OCI-LY3 (cell line): Measurements from ENCODE around the gene TESK2.

Source experiments
- H2AFZ ChIP-seq: fragments of 200-600, 300-600 bp; shearing (Covaris generic); 2 replicates; pipeline ENCODE4 v1.6.0; 2014; ENCODE audit warnings: antibody characterized with exemption, low read depth, low read length
- H3K27ac ChIP-seq: fragments of 200-600, 300-600 bp; sonication (generic); 2 replicates; pipeline ENCODE4 v1.5.1; 2014; ENCODE audit warnings: mild to moderate bottlenecking, low read length, moderate library complexity, mixed read lengths
- H3K27me3 ChIP-seq: fragments of 200-600, 300-600 bp; sonication (generic); 2 replicates; pipeline ENCODE4 v1.6.1; 2014; ENCODE audit warnings: low read depth, low read length, mixed read lengths
- H3K36me3 ChIP-seq: fragments of 200-600, 300-600 bp; sonication (generic); replicated peaks from 2 replicates; pipeline ENCODE3; 2014; ENCODE audit warnings: low read depth, low read length, mixed read lengths
- H3K4me1 ChIP-seq: fragments of 300-600, 200-600 bp; sonication (generic); 2 replicates; pipeline ENCODE4 v1.6.1; 2014; ENCODE audit warnings: low read length, mixed read lengths
- H3K4me2 ChIP-seq: fragments of 200-600, 300-600 bp; sonication (generic); 2 replicates; pipeline ENCODE4 v1.6.1; 2014; ENCODE audit warnings: low read length, mixed read lengths
- H3K4me3 ChIP-seq: fragments of 300-600, 200-600 bp; sonication (generic); 2 replicates; pipeline ENCODE4 v1.5.1; 2014; ENCODE audit warnings: antibody characterized with exemption, mild to moderate bottlenecking, low read length, moderate library complexity
- H3K79me2 ChIP-seq: fragments of 300-600, 200-600 bp; shearing (Covaris generic); 2 replicates; pipeline ENCODE4 v1.6.1; 2014; ENCODE audit warnings: mild to moderate bottlenecking, low read length, mixed read lengths
- H3K9ac ChIP-seq: fragments of 300-600, 200-600 bp; shearing (Covaris generic); 2 replicates; pipeline ENCODE4 v1.6.0; 2014; ENCODE audit warnings: mild to moderate bottlenecking, low read length, moderate library complexity
- H3K9me3 ChIP-seq: fragments of 200-600, 300-600 bp; shearing (Covaris generic); 2 replicates; pipeline ENCODE4 v1.6.1; 2014; ENCODE audit warnings: low read length, mixed read lengths; ENCODE audit not compliant: insufficient read depth
- H4K20me1 ChIP-seq: fragments of 200-600, 300-600 bp; sonication (generic); 2 replicates; pipeline ENCODE4 v1.6.1; 2016; ENCODE audit warnings: low read length, mixed read lengths; ENCODE audit not compliant: insufficient read depth
- CTCF ChIP-seq: fragments of 200-600, 300-600 bp; sonication (generic); IDR thresholded peaks from 2 replicates; pipeline ENCODE4 v1.5.1; 2014; ENCODE audit warnings: antibody characterized with exemption, low read length, low read depth
- EZH2phosphoT487 ChIP-seq: fragments of 200-600 bp; shearing (Covaris generic); IDR thresholded peaks from 2 replicates; pipeline ENCODE4 v1.6.1; 2018; ENCODE audit warnings: antibody characterized with exemption, mixed run types, low read depth

TESK2 gene

GRCh38 chr1:45510972-45511527 is 20.1 kb upstream of the TESK2 start:
- Histone ChIP-seq H3K36me3 (peaks cover 27% of the 10 kb centered on the region), H3K4me1 (no peaks in the 10 kb centered on the region), H3K27ac (no peak overlapping the region), H3K4me2 (no peak overlapping the region), H2AFZ (no peak overlapping the region), H4K20me1 (no peaks in the 10 kb centered on the region), H3K27me3 (no peaks in the 10 kb centered on the region), H3K9ac (no peak overlapping the region), H3K4me3 (no peak overlapping the region), H3K9me3 (no peaks in the 10 kb centered on the region), H3K79me2 (peaks cover 1% of the 10 kb centered on the region; the same call in 1 of the 2 replicates)
- TF ChIP-seq EZH2phosphoT487, result no peak
- no peak for TF ChIP-seq CTCF

GRCh38 chr1:45510036-45510971 is 19.3 kb upstream of the TESK2 start:
- H3K27ac ChIP-seq, result no peak overlapping the region
- no peak overlapping the region for H3K9ac ChIP-seq
- H3K9me3 ChIP-seq, result no peaks in the 10 kb centered on the region
- H3K4me1 ChIP-seq, result no peaks in the 10 kb centered on the region
- no peaks in the 10 kb centered on the region for H3K79me2 ChIP-seq
- no peaks in the 10 kb centered on the region for H4K20me1 ChIP-seq
- TF ChIP-seq CTCF, result no peak
- TF ChIP-seq EZH2phosphoT487, result no peak
- no peaks in the 10 kb centered on the region for H3K27me3 ChIP-seq
- H3K4me3 ChIP-seq, result no peak overlapping the region
- peaks cover 25% of the 10 kb centered on the region for H3K36me3 ChIP-seq
- H3K4me2 ChIP-seq, result no peak overlapping the region
- H2AFZ ChIP-seq, result no peak overlapping the region

GRCh38 chr1:45508295-45509151 is 17.6 kb upstream of the TESK2 start:
- Histone ChIP-seq H3K4me2 (no peak overlapping the region), H3K36me3 (peaks cover 18% of the 10 kb centered on the region), H2AFZ (no peak overlapping the region), H3K27me3 (no peaks in the 10 kb centered on the region), H3K9ac (no peak overlapping the region), H3K4me1 (peaks cover 2% of the 10 kb centered on the region), H3K79me2 (no peaks in the 10 kb centered on the region), H3K4me3 (no peak overlapping the region), H4K20me1 (no peaks in the 10 kb centered on the region), H3K27ac (no peak overlapping the region), H3K9me3 (no peaks in the 10 kb centered on the region)
- TF ChIP-seq CTCF, result no peak
- no peak for TF ChIP-seq EZH2phosphoT487

- no peak overlapping the region for H2AFZ ChIP-seq
- H3K27ac ChIP-seq, result no peak overlapping the region
- H3K4me1 ChIP-seq, result peaks cover 4% of the 10 kb centered on the region
- no peaks in the 10 kb centered on the region for H3K27me3 ChIP-seq
- no peak for TF ChIP-seq CTCF
- TF ChIP-seq EZH2phosphoT487, result no peak
- no peak overlapping the region for H3K4me2 ChIP-seq
- no peaks in the 10 kb centered on the region for H3K9me3 ChIP-seq
- H3K4me3 ChIP-seq, result no peak overlapping the region
- H3K79me2 ChIP-seq, result no peaks in the 10 kb centered on the region
- H3K36me3 ChIP-seq, result peaks cover 18% of the 10 kb centered on the region
- H3K9ac ChIP-seq, result no peak overlapping the region
- H4K20me1 ChIP-seq, result no peaks in the 10 kb centered on the region
Measured at GRCh38 chr1:45507893-45508292, 16.9 kb upstream of the TESK2 start.
